ENCODE measurements around the gene TNS1.

TNS1 gene

DNA sequence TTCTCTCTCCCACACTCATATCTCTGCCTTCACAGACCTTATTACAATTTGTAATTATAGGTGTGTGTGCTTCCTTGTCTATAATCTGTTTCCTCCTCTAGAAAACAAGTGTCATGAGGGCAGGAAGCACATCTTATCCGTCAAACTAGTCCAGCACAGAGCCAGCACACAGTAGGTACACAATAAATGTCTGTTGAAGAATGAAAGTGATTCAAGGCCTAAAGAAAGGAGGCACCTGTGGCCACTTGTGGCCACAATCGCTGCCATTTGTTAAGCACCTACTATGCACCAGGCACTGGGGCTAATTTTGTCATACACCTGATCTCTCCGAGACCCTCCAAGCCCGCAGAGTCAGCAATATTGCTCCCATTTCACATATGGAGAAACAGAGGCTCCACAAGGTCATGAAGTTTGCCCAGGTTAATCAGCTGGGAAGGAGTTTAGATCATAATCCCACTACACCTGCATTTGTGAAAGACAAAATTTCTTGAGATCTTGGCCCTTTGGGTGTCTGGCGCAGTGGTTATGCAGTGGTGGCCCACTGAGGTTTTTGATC lies 78.4 kb downstream of the TNS1 start:
- no peak for DNase-seq (ENCODE audit: low spot score)
- TF ChIP-seq, protein P1, sequence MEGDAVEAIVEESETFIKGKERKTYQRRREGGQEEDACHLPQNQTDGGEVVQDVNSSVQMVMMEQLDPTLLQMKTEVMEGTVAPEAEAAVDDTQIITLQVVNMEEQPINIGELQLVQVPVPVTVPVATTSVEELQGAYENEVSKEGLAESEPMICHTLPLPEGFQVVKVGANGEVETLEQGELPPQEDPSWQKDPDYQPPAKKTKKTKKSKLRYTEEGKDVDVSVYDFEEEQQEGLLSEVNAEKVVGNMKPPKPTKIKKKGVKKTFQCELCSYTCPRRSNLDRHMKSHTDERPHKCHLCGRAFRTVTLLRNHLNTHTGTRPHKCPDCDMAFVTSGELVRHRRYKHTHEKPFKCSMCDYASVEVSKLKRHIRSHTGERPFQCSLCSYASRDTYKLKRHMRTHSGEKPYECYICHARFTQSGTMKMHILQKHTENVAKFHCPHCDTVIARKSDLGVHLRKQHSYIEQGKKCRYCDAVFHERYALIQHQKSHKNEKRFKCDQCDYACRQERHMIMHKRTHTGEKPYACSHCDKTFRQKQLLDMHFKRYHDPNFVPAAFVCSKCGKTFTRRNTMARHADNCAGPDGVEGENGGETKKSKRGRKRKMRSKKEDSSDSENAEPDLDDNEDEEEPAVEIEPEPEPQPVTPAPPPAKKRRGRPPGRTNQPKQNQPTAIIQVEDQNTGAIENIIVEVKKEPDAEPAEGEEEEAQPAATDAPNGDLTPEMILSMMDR (IDR thresholded peaks at IDR 0.05; ENCODE audit: extremely low read depth, missing control alignments) = no peak

DNA sequence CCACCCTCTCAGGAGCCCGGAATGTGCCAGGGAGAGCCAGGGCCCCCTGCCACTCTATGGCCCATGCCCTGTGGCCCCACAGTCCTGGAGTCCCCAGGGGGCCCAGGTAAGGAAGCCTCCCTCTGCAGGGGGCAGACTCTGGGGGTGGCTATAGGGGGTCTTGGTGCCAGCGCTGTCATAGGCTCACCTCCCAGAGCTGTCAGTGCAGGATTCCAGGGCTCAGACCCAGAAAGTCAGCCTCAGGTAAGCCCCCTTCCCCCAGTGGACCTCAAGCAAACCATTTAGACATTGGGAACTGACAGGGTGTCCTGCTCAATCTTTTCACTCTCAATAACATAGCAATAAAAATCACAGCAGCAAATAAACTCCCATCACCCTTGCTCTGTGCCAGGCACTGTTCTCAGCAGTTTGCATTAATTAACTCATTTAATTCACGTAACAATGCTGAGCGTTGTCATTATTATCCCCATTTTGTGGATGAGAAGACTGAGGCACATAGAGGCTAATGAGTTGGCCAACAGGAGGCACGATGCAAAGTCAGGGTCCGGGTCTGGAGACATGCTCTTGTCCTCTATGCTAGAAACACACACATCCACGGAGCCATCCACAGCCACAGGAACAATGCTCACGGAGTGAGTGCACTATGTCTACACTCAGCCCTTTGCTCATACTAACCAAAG lies 79.6 kb downstream of the TNS1 start:
- TF ChIP-seq, protein P1 (IDR thresholded peaks at IDR 0.05; ENCODE audit: extremely low read depth, missing control alignments) = no peak

DNA sequence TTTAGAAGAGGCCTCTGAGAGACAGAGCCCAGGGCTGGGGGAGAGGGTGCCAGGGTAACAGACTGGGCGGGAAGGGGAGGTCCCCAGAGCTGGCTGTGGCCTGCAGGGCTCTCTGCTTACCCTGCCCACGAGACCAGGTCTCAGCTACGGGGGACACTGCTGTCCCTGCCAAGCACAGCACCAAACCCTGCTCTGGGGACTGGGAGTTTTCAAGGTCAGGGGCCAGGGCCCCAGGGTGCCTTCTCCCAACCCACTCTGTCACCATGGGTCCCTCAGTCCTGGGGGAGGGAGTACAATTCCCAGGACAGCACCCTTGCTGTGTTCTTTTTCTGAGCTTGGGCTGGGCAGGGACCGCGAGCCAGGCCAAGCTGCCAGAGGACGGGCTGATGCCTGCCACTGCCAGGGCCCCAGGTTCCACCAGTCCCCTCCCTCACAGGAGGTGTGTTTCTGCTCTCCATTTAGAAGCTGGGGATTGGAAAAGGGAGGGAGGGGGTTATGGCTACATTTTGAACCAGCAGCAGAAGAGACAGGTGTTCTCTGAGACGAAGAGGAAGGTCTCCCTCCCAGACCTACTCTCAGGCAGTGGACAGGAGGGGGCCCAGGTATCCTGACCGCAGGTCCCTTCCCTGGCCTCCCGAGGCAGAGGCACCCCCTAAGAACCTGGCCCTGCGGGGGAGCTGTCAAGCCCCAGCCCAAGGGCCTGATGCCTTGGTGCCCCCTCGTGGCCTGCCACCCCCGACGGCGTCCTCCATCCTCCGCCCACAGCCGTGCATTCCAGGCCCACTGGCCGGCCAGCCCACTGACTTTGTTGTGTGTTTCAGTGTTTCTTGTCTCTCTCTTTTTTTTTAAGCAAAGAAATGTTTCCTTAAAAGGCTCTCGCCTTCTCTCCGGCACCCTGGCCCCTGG lies 80.4 kb downstream of the TNS1 start:
- DNase-seq (ENCODE audit: low spot score) = no peak
- TF ChIP-seq, protein P1 (IDR thresholded peaks at IDR 0.05; ENCODE audit: extremely low read depth, missing control alignments) = no peak

More for the DNA sequence above, 79.6 kb downstream of the TNS1 start:
- DNase-seq (ENCODE audit: low spot score) = no peak

DNA sequence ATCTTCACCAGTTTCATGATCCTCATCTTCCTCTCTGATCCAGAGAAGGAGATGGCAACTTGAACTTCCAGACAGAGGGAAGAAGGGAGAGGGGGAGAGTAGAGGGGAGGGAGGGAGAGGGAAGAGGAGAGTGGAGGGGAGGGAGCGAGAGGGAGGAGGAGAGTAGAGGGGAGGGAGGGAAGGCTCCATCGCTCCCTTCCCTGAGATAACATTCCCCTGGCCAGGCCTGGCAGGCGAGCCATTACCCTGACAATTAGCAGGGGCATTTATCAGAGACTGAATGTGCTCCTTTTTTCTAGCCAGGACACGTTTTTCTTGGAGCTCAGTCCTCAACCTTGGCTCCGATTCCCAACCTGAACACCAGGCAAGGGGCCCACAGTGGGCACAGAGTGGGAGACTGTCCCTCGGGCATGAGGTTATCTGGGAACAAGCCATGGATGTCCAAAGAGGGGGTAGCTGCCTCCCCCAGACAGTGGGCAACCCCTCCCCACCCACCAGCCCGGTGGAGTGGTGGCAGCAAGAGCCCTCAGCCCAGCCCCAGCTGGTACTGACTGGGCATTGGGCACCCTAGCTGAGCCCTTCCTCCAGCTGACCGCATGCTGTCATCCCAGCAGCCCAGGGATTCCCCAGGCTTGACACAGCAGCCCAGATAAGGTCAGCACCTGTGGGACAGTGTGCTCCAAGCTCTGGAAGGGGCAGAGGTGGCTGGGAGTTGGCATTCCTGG lies 81.8 kb downstream of the TNS1 start:
- DNase-seq (ENCODE audit: low spot score) = no peak
- TF ChIP-seq, protein P1 (IDR thresholded peaks at IDR 0.05; ENCODE audit: extremely low read depth, missing control alignments) = no peak

DNA sequence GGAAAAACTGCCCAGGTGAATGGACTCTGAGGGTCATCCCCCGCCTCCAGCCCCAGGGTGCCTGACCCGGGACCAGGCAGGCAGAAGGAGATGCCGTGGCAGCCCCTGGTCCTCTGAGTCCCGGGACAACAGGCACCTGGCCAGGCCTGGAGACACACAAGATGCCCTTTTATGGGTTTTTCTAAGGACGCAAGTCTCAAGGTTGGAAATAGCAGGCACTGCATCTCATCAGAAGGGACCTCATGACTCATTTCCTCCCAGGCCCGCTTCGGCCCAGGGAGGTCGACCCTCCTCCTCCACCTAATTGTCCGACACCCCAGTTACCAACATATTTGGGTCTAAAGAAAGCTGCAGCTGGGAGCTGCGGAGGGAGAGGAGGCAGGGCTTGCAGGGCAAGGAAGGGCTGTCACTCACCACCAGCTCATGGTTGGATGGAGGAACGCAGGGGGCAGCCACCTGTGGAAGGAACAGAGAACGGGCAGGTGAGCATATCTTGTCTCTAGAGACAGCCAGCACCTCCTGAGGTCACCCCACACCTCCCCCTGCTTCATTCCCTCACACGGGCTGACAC lies 82.9 kb downstream of the TNS1 start:
- TF ChIP-seq, protein P1 (IDR thresholded peaks at IDR 0.05; ENCODE audit: extremely low read depth, missing control alignments) = no peak
- DNase-seq (ENCODE audit: low spot score) = no peak

DNA sequence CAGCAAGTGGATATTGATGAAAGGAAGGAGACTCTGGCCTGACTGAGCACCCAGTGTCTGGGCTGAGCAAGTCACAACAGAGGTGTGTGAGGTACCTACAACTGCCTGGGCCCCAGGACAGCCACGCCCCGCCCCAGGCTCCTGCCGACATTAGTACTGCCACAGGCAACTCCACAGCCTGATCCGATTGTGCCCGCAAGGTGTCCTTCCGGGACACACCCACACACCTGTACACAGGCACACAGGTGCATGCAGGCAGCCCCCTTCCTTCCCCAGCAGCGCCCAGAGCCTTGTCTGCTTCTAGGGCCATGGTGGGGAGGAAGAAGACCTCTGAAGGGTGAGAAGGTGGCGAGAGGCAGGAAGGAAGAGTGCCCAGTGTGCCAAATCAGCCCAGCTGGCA lies 83.6 kb downstream of the TNS1 start:
- DNase-seq (ENCODE audit: low spot score) = no peak

More for the DNA sequence above, 83.6 kb downstream of the TNS1 start:
- TF ChIP-seq, protein P1 (IDR thresholded peaks at IDR 0.05; ENCODE audit: extremely low read depth, missing control alignments) = no peak
